NB4 (cell line): ENCODE data around the gene GRID2.
"Not testable (repeated sequence)": the region's sequence is repeated elsewhere in the genome, so short reads cannot be mapped to it uniquely, and the experiment has no call there.

Experiments used
- DNase-seq: peaks from one replicate; pipeline ENCODE4 v3.0.0; 2010; ENCODE audit warnings: low read depth
- H3K4me3 ChIP-seq: one replicate; pipeline ENCODE4 v1.5.1; 2011; ENCODE audit warnings: mild to moderate bottlenecking, low read depth, low read length, moderate library complexity
- CTCF ChIP-seq: IDR thresholded peaks from one replicate; pipeline ENCODE4 v1.5.1; 2012; ENCODE audit warnings: low read depth, low read length
- MAX ChIP-seq: IDR thresholded peaks from 2 replicates; pipeline ENCODE4 v1.6.1; 2011; ENCODE audit warnings: low read depth, low read length
- MYC ChIP-seq: IDR thresholded peaks from 2 replicates; pipeline ENCODE4 v1.6.1; 2011; ENCODE audit warnings: low read depth, low read length
- POLR2A ChIP-seq: IDR thresholded peaks from 2 replicates; pipeline ENCODE4 v1.6.1; 2011; ENCODE audit warnings: mild to moderate bottlenecking; ENCODE audit not compliant: insufficient read length; ENCODE audit errors: extremely low read depth

Gene GRID2

GRCh38 chr4:93263166-93263565 is 959.4 kb downstream of the GRID2 start:
- TF ChIP-seq CTCF (no peak), POLR2A (no peak), MYC (no peak), MAX (no peak)
- DNase-seq: no peak
- H3K4me3 ChIP-seq: no peak overlapping the region

- no peak for TF ChIP-seq POLR2A
- no peak overlapping the region for H3K4me3 ChIP-seq
- no peak for DNase-seq
These were observed 964.0 kb downstream of the GRID2 start for GRCh38 chr4:93267747-93268146.

GRCh38 chr4:93285346-93285745 is 981.6 kb downstream of the GRID2 start:
- TF ChIP-seq CTCF (no peak), MAX (no peak), POLR2A (no peak), MYC (no peak)
- no peak overlapping the region for H3K4me3 ChIP-seq
- no peak for DNase-seq

- H3K4me3 ChIP-seq: no peak overlapping the region
- no peak for TF ChIP-seq POLR2A
- TF ChIP-seq CTCF: no peak
- TF ChIP-seq MYC: no peak
- no peak for TF ChIP-seq MAX
- DNase-seq: no peak
These were observed 985.5 kb downstream of the GRID2 start for GRCh38 chr4:93289241-93289640.

GRCh38 chr4:93289831-93290230 is 986.1 kb downstream of the GRID2 start:
- TF ChIP-seq POLR2A: no peak
- TF ChIP-seq MYC: no peak
- TF ChIP-seq MAX: no peak
- no peak for TF ChIP-seq CTCF
- H3K4me3 ChIP-seq: no peak overlapping the region
- no peak for DNase-seq

GRCh38 chr4:93299118-93299517 is 995.4 kb downstream of the GRID2 start:
- no peak overlapping the region for H3K4me3 ChIP-seq
- TF ChIP-seq POLR2A (no peak), CTCF (no peak), MYC (no peak), MAX (no peak)
- no peak for DNase-seq

GRCh38 chr4:93300780-93301555 is 997.2 kb downstream of the GRID2 start:
- H3K4me3 ChIP-seq, DNase-seq: not testable (repeated sequence)
